IMR-90 (cell line): Measurements from ENCODE around the gene GLS2. TPM values are rescaled to one million over a fixed set of nuclear protein-coding genes. Genes with fewer than 3 reads are reported as not detected.

Experiments
- ATAC-seq: fragments of 200-7000 bp; cut with Tn5 transposase; 2 replicates; pipeline ENCODE4 v1.9.1; 2020; ENCODE audit warnings: low read depth, mild to moderate bottlenecking, moderate library complexity
- BruUV-seq: library from RNA; stranded (reverse); fragments of 400-500 nt; replicated peaks from 2 replicates; lab custom pipeline; 2021; lab: Mats Ljungman, UMichigan
- CTCF ChIA-PET: fragments of 300-600 bp; formaldehyde crosslinking; extraction: SDS; loops from one replicate; lab custom pipeline; 2021; ENCODE audit warnings: antibody characterized with exemption; lab: Yijun Ruan, JAX
- POLR2A ChIA-PET: fragments of 300-600 bp; sonication (Branson Sonifier 250); formaldehyde crosslinking; loops from one replicate; lab custom pipeline; 2022; ENCODE audit warnings: antibody characterized with exemption; ENCODE audit not compliant: unreplicated experiment; lab: Charles Lee
- DNase-seq: peaks from one replicate; pipeline ENCODE4 v3.0.0; 2013
- H2AFZ ChIP-seq: replicated peaks from 2 replicates; pipeline ENCODE3; 2013; ENCODE audit warnings: low read length, mild to moderate bottlenecking; ENCODE audit not compliant: poor library complexity
- H2AK5ac ChIP-seq: 2 replicates; pipeline ENCODE4 v1.6.1; 2013; ENCODE audit warnings: low read depth, low read length, inconsistent platforms
- H2AK9ac ChIP-seq: replicated peaks from 2 replicates; pipeline ENCODE3; 2013; ENCODE audit warnings: mild to moderate bottlenecking, low read depth, low read length, moderate library complexity; ENCODE audit not compliant: poor library complexity
- H2BK120ac ChIP-seq: 2 replicates; pipeline ENCODE4 v1.6.1; 2013; ENCODE audit warnings: low read depth, low read length, inconsistent platforms
- H2BK15ac ChIP-seq: 3 replicates; pipeline ENCODE4 v1.6.1; 2013; ENCODE audit warnings: low read depth, low read length, inconsistent platforms
- H2BK20ac ChIP-seq: 2 replicates; pipeline ENCODE4 v1.6.1; 2013; ENCODE audit warnings: low read depth, mild to moderate bottlenecking, inconsistent platforms, low read length, moderate library complexity
- H2BK5ac ChIP-seq: 2 replicates; pipeline ENCODE4 v1.6.1; 2013; ENCODE audit warnings: mild to moderate bottlenecking, low read depth, low read length, inconsistent platforms; ENCODE audit not compliant: poor library complexity, severe bottlenecking
- H3K14ac ChIP-seq: replicated peaks from 2 replicates; pipeline ENCODE4 v1.6.1; 2013; ENCODE audit warnings: low read depth, low read length, inconsistent platforms
- H3K18ac ChIP-seq: 2 replicates; pipeline ENCODE4 v1.6.1; 2013; ENCODE audit warnings: low read depth, low read length, control low read depth
- H3K23ac ChIP-seq: 2 replicates; pipeline ENCODE4 v1.6.1; 2013; ENCODE audit warnings: low read depth, low read length, inconsistent platforms
- H3K27ac ChIP-seq: 2 replicates; pipeline ENCODE4 v1.5.1; 2013; ENCODE audit warnings: mild to moderate bottlenecking, control low read depth, low read length; ENCODE audit not compliant: insufficient read depth
- H3K27me3 ChIP-seq: 2 replicates; pipeline ENCODE4 v1.6.1; 2013; ENCODE audit warnings: low read length; ENCODE audit not compliant: control insufficient read depth, insufficient read depth
- H3K36me3 ChIP-seq: 2 replicates; pipeline ENCODE4 v1.6.1; 2013; ENCODE audit warnings: low read length, mixed read lengths; ENCODE audit not compliant: control insufficient read depth, insufficient read depth
- H3K4ac ChIP-seq: 2 replicates; pipeline ENCODE4 v1.6.1; 2013; ENCODE audit warnings: low read depth, low read length, inconsistent platforms
- H3K4me1 ChIP-seq: 2 replicates; pipeline ENCODE4 v1.6.1; 2013; ENCODE audit warnings: low read length, mixed read lengths; ENCODE audit not compliant: control insufficient read depth, insufficient read depth
- H3K4me2 ChIP-seq: 2 replicates; pipeline ENCODE4 v1.6.1; 2013; ENCODE audit warnings: low read depth, mild to moderate bottlenecking, control low read depth, low read length, moderate library complexity
- H3K4me3 ChIP-seq: 2 replicates; pipeline ENCODE4 v1.5.1; 2013; ENCODE audit warnings: low read depth, mild to moderate bottlenecking, control low read depth, low read length, moderate library complexity; ENCODE audit not compliant: insufficient read depth
- H3K56ac ChIP-seq: 2 replicates; pipeline ENCODE4 v1.6.1; 2013; ENCODE audit warnings: low read length, inconsistent platforms; ENCODE audit not compliant: insufficient read depth; ENCODE audit errors: extremely low read depth
- H3K79me1 ChIP-seq, 2 experiments: 2 replicates each; pipeline ENCODE4 v1.6.1; 2013; ENCODE audit warnings: low read length in 2 of 2, inconsistent platforms in 1 of 2, low read depth in 1 of 2
- H3K9ac ChIP-seq: 2 replicates; pipeline ENCODE4 v1.6.1; 2013; ENCODE audit warnings: low read depth, low read length, control low read depth
- H3K9me1 ChIP-seq: 2 replicates; pipeline ENCODE4 v1.6.1; 2013; ENCODE audit warnings: low read length, inconsistent platforms; ENCODE audit not compliant: insufficient read depth
- H3K9me3 ChIP-seq: 2 replicates; pipeline ENCODE4 v1.6.1; 2013; ENCODE audit warnings: low read length; ENCODE audit not compliant: control insufficient read depth, insufficient read depth
- H4K20me1 ChIP-seq: 2 replicates; pipeline ENCODE4 v1.6.1; 2013; ENCODE audit warnings: low read length, inconsistent platforms; ENCODE audit not compliant: insufficient read depth
- H4K5ac ChIP-seq: 2 replicates; pipeline ENCODE4 v1.6.1; 2013; ENCODE audit warnings: mild to moderate bottlenecking, low read depth, low read length, control low read depth
- H4K8ac ChIP-seq, 2 experiments: 2 replicates each; pipeline ENCODE4 v1.6.1; 2013; ENCODE audit warnings: low read depth in 2 of 2, low read length in 2 of 2, control low read depth in 1 of 2, inconsistent platforms in 1 of 2
- H4K91ac ChIP-seq: 2 replicates; pipeline ENCODE4 v1.6.1; 2013; ENCODE audit warnings: low read depth, low read length, inconsistent platforms; ENCODE audit not compliant: insufficient read depth
- BHLHE40 ChIP-seq: fragments of 150-350 bp; IDR thresholded peaks from 2 replicates; pipeline ENCODE4 v1.6.1; 2016; ENCODE audit warnings: mild to moderate bottlenecking, low read depth, low read length
- CEBPB ChIP-seq: IDR thresholded peaks from 2 replicates; pipeline ENCODE4 v1.6.1; 2012; ENCODE audit warnings: low read depth, low read length, improper control_type of control experiment
- CHD1 ChIP-seq: IDR thresholded peaks from 2 replicates; pipeline ENCODE4 v1.6.1; 2012; ENCODE audit warnings: low read depth, low read length, improper control_type of control experiment
- CTCF ChIP-seq: conservative IDR thresholded peaks from 2 replicates; pipeline ENCODE4 v1.5.1; 2012; ENCODE audit warnings: mild to moderate bottlenecking, low read depth, low read length, improper control_type of control experiment
- ELK1 ChIP-seq: fragments of 150-350 bp; IDR thresholded peaks from 2 replicates; pipeline ENCODE4 v1.6.1; 2016; ENCODE audit warnings: low read depth, mild to moderate bottlenecking, low read length, moderate library complexity, borderline replicate concordance
- FOS ChIP-seq: fragments of 150-350 bp; IDR thresholded peaks from 2 replicates; pipeline ENCODE4 v1.6.1; 2016; ENCODE audit warnings: low read depth, low read length
- MAFK ChIP-seq: IDR thresholded peaks from 2 replicates; pipeline ENCODE4 v1.6.1; 2012; ENCODE audit warnings: low read depth, low read length, improper control_type of control experiment
- MAZ ChIP-seq: IDR thresholded peaks from 2 replicates; pipeline ENCODE4 v1.6.1; 2012; ENCODE audit warnings: low read depth, mild to moderate bottlenecking, low read length, improper control_type of control experiment, moderate library complexity, borderline replicate concordance
- MXI1 ChIP-seq: IDR thresholded peaks from 2 replicates; pipeline ENCODE4 v1.6.1; 2012; ENCODE audit warnings: low read depth, mild to moderate bottlenecking, low read length, moderate library complexity, borderline replicate concordance
- NFE2L2 ChIP-seq: fragments of 150-350 bp; IDR thresholded peaks from 2 replicates; pipeline ENCODE4 v1.6.1; 2016; ENCODE audit warnings: low read depth, mild to moderate bottlenecking, low read length
- POLR2A ChIP-seq: IDR thresholded peaks from 2 replicates; pipeline ENCODE4 v1.6.1; 2012; ENCODE audit warnings: mild to moderate bottlenecking, low read depth, low read length
- RAD21 ChIP-seq: IDR thresholded peaks from 2 replicates; pipeline ENCODE4 v1.6.1; 2012; ENCODE audit warnings: low read length, improper control_type of control experiment
- RCOR1 ChIP-seq: IDR thresholded peaks from 2 replicates; pipeline ENCODE4 v1.6.1; 2012; ENCODE audit warnings: mild to moderate bottlenecking, low read length, improper control_type of control experiment; ENCODE audit not compliant: insufficient replicate concordance
- RFX5 ChIP-seq: IDR thresholded peaks from 2 replicates; pipeline ENCODE4 v1.8.0; 2012; ENCODE audit warnings: low read depth, mild to moderate bottlenecking, low read length, moderate library complexity
- SMC3 ChIP-seq: fragments of 150-350 bp; IDR thresholded peaks from 2 replicates; pipeline ENCODE4 v1.6.1; 2016; ENCODE audit warnings: low read depth, mild to moderate bottlenecking, antibody characterized with exemption, low read length, moderate library complexity
- USF2 ChIP-seq: fragments of 150-350 bp; IDR thresholded peaks from 2 replicates; pipeline ENCODE4 v1.6.1; 2017; ENCODE audit warnings: mild to moderate bottlenecking, antibody characterized with exemption, low read length, low read depth
- WGBS, 2 experiments: methylation state at CpG; one replicate each; pipeline versions ENCODE4 v1.1.5 to v1.1.7; 2013; ENCODE audit warnings: missing lambda C conversion rate in 2 of 2; ENCODE audit not compliant: insufficient read length in 1 of 2; ENCODE audit errors: extremely low coverage in 2 of 2; 5-methylcytosine and 5-hydroxymethylcytosine counted together
- dilution Hi-C: fragments of 300-500 bp; cut with HindIII; formaldehyde crosslinking; loops from one replicate; pipeline ENCODE4 v1.14.3; 2018; ENCODE audit warnings: low sequenced_read_pairs; ENCODE audit not compliant: unreplicated experiment
- in situ Hi-C: fragments of 300-500 bp; cut with MboI; formaldehyde crosslinking; loops from 3 replicates; pipeline ENCODE4 v1.14.3; 2019; ENCODE audit warnings: low sequenced_read_pairs, inconsistent platforms, mixed read lengths
- intact Hi-C: fragments of 100-400 bp; cut with micrococcal nuclease; formaldehyde crosslinking; loops from 2 replicates; pipeline ENCODE4 v1.10.0; 2022
- polyA plus RNA-seq, 3 experiments: library from polyadenylated mRNA; depleted of rRNA; stranded (reverse); fragments of >200 nt; gene quantifications; 2 replicates each; pipeline ENCODE4 v1.2.3, GENCODE V29; 2012; ENCODE audit warnings: low replicate concordance in 1 of 3
- total RNA-seq: library from RNA; depleted of rRNA; stranded (reverse); fragments of >200 nt; gene quantifications from 2 replicates; pipeline ENCODE4 v1.2.3, GENCODE V29; 2012

Gene GLS2
- total and polyA plus RNA-seq, 2 of the 4 experiments (the other 2 are of a cell fraction): 0.21 to 0.36 TPM

GRCh38 chr12:56457817-56458216, 30.1 kb downstream of the GLS2 start:
- no peaks in the 10 kb centered on the region for H3K9me3 ChIP-seq
- no peak overlapping the region for H2BK120ac ChIP-seq
- H3K4me3 ChIP-seq: no peak overlapping the region
- H4K91ac ChIP-seq: no peak overlapping the region
- POLR2A ChIA-PET: no interaction called here
- no peak overlapping the region for H3K23ac ChIP-seq
- intact Hi-C loops: no loop called here
- no peaks in the 10 kb centered on the region for H3K36me3 ChIP-seq
- H3K4ac ChIP-seq: no peak overlapping the region
- no peak for TF ChIP-seq ELK1
- no peak for TF ChIP-seq CEBPB
- no peak for TF ChIP-seq SMC3
- no peak for TF ChIP-seq MXI1
- no peak for TF ChIP-seq CHD1
- no peak for TF ChIP-seq CTCF
- TF ChIP-seq FOS: no peak
- TF ChIP-seq RCOR1: no peak
- no peak for TF ChIP-seq BHLHE40
- TF ChIP-seq RFX5: no peak
- no peak for TF ChIP-seq MAZ
- no peak for TF ChIP-seq POLR2A
- no peak for TF ChIP-seq RAD21
- no peak for TF ChIP-seq NFE2L2
- TF ChIP-seq USF2: no peak
- no peak for TF ChIP-seq MAFK
- H4K20me1 ChIP-seq: no peaks in the 10 kb centered on the region
- no peak overlapping the region for H2BK15ac ChIP-seq
- WGBS, 2 experiments: no CpG with 5 or more reads among the region's 4 CpGs
- no peak for DNase-seq
- H3K56ac ChIP-seq: no peak overlapping the region
- H2AK9ac ChIP-seq: no peak overlapping the region
- H2BK5ac ChIP-seq: no peak overlapping the region
- dilution Hi-C loops: no loop called here
- ATAC-seq: no peak
- no peak overlapping the region for H3K14ac ChIP-seq
- no peak overlapping the region for H3K9ac ChIP-seq
- H2AK5ac ChIP-seq: no peak overlapping the region
- peaks cover 19% of the 10 kb centered on the region for H3K27me3 ChIP-seq
- no peaks in the 10 kb centered on the region for H3K9me1 ChIP-seq
- H3K4me2 ChIP-seq: no peak overlapping the region
- no peak overlapping the region for H3K27ac ChIP-seq
- no TSS peak for BruUV-seq
- in situ Hi-C loops: no loop called here
- H2BK20ac ChIP-seq: no peak overlapping the region
- no peaks in the 10 kb centered on the region for H3K79me1 ChIP-seq
- no peak overlapping the region for H4K5ac ChIP-seq
- H3K4me1 ChIP-seq: 0 out of 2 replicates have a peak, but pooled peaks cover 2% of the 10 kb centered on the region
- no peak overlapping the region for H2AFZ ChIP-seq
- H3K18ac ChIP-seq: no peak overlapping the region
- CTCF ChIA-PET: no interaction called here
- H4K8ac ChIP-seq: no peak overlapping the region
